Epithelial cell of prostate (primary cell): Measurements from ENCODE around the gene MDK.

ENCODE experiments used
- DNase-seq: peaks from one replicate; pipeline ENCODE4 v3.0.0-alpha.2; 2011; ENCODE audit warnings: low read depth, low spot score
- H3K27ac ChIP-seq: fragments of 450-650 bp; 2 replicates; pipeline ENCODE4 v1.5.1; 2017; ENCODE audit warnings: mild to moderate bottlenecking

Gene MDK

DNA sequence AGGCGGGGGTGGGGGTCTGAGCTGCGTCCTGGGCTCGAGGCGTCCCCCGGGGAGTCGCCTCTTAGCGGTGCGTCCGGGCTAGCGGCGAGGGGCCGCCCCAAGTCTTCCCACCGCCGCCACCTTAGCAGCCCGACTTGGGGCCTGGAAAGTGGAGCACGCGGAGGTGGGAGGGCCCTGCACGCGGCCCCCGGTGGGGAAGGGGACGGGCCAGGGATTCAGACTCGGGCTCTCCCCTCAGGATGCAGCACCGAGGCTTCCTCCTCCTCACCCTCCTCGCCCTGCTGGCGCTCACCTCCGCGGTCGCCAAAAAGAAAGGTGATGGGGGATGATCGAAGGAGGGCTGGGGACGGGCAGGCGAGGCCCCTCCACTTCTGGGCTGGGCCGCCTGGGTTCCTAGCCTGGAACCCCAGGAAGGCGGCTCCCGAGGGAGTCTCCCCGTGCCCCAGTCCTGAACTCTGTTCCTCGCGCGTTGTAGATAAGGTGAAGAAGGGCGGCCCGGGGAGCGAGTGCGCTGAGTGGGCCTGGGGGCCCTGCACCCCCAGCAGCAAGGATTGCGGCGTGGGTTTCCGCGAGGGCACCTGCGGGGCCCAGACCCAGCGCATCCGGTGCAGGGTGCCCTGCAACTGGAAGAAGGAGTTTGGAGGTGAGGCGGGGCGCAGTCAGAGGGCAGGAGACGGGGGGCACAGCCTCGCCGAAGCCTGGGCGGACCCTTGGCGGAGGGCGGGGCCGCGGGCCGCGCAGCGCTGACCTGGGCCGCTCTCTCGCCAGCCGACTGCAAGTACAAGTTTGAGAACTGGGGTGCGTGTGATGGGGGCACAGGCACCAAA is 563 bp downstream of the MDK start:
- no peak overlapping the region for H3K27ac ChIP-seq

DNA sequence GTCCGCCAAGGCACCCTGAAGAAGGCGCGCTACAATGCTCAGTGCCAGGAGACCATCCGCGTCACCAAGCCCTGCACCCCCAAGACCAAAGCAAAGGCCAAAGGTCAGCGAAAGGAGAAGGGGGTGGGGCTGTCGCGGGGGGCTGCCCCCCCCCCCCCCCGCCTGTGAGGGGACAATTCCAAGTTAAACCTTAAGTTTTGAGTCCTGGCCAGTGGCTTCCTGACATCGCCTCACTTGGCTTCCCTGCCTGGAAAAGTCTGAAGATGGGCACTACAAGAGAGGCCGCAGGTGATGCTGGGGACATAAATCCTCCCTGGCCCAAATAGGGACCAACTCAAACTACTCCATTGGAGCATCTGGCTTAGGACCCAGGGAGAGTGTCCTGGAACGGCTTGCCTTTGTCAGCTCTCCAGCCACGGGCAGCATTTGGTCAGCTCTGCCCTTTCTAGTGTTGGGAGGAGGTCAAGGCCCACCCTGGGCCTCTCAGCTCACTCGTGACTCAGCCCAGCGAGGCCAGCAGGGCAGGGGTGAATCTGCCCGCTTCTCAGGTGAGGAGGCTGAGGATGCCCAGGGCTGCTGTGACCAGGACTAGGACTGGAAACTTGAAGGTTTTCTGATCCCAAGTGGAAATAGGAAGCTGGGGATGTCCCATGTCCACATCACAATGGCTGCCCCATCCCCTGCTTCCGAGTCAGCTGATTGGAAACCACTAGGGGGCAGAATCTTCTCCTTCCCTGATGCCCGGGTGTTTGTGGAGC is 1.4 kb downstream of the MDK start:
- H3K27ac ChIP-seq = no peak overlapping the region
- DNase-seq = no peak

More for the DNA sequence above, 563 bp downstream of the MDK start:
- no peak for DNase-seq

DNA sequence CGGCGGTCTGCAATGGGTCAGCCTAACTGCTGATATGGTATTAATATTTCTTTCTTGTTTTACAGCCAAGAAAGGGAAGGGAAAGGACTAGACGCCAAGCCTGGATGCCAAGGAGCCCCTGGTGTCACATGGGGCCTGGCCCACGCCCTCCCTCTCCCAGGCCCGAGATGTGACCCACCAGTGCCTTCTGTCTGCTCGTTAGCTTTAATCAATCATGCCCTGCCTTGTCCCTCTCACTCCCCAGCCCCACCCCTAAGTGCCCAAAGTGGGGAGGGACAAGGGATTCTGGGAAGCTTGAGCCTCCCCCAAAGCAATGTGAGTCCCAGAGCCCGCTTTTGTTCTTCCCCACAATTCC is 1.9 kb downstream of the MDK start:
- H3K27ac ChIP-seq = no peak overlapping the region
- no peak for DNase-seq

DNA sequence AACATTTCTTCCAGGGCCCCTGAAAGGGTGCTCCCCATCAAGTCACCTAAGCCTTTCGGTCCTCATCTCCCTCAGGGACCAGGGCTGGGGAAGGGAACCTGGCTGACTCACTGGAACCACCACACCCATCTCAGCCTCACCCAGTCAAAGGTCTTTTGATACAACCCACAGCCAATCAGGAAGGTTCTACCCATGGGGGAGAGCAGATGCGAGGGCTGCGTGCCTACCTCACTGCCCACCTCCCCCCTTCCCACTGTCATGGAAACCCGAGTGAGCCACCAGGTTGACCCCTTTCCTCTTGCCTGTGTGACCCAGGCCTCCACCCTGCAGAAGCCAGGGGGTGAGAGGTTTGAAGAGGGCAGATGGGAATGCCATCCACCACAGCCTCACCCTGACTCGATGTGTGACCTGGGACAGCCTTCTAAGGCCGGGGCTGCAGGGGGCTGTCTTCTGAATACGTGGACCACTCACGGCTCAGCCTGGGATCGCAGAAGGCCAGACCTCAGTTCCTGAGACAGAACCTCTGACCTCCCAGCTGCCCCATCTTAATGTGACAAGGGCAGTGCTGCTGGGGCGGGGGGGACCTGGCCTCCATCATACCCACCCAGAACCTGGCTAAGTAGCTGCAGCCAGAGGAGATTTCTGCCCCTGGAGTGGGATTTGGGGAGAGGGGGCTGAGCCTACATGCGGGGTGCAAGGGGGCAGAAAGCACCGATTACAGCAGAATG is 2.7 kb downstream of the MDK start:
- H3K27ac ChIP-seq = no peak overlapping the region
- DNase-seq = no peak

DNA sequence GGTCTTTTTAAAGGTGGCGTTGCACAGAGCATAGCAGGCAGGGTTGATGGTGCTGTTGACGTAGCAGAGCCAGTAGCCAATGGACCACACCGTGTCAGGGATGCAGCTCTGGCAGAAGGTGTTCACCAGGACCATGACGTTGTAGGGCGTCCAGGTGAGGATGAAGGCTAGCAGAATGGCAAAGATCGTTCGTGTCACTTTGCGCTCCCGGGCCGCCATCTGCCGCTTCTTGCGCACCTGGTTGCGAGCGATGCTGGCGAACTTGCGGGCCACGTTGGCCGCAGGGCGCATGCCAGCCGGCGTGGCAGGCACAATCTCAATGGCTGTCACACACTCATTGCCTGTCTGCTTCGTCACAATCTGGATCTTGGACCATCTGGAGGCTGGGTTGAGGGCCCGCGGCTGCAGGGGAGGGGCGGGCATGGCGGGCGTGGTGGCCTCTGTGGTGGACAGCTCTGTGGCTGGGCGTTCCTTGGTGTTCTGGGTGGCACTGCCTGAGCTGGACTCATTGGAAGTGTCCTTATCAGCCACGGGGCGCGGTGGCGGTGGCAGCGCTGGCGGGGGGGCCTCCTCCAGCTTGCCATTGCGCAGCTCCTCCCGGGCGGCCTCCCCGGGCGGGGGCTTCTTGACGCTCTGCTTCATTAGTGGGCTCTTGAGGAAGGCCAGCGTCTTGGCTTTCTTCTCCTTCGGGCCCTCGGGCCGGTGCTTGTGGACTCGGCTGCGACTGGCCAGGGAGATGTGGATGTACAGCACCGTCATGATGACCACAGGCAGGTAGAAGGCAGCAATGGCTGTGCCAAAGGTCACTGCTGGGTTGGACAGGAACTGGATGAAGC is 3.9 kb downstream of the MDK start:
- no peak overlapping the region for H3K27ac ChIP-seq
- no peak for DNase-seq

DNA sequence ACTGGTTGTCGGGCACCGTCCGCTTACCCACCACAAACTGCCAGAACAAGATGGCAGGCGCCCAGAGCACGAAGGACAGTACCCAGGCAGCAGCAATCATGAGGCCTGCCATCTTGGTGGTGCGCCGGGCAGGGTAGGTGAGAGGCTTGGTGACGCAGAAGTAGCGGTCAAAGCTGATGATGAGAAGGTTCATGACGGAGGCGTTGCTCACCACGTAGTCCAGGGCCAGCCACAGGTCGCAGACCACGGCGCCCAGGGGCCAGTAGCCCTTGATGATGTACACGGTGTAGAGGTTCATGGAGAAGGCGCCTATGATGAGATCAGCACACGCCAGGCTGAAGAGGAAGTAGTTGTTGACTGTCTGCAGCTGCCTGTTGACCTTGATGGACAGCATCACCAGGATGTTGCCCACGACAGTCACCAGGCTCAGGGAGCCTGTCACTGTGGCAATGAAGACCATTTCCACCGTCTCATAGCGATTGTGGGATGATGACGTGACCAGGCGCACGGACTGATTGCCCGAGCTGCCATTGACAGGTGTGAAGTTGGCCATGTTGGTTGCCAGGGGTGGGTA is 4.6 kb downstream of the MDK start:
- H3K27ac ChIP-seq = no peak overlapping the region
- DNase-seq = no peak

DNA sequence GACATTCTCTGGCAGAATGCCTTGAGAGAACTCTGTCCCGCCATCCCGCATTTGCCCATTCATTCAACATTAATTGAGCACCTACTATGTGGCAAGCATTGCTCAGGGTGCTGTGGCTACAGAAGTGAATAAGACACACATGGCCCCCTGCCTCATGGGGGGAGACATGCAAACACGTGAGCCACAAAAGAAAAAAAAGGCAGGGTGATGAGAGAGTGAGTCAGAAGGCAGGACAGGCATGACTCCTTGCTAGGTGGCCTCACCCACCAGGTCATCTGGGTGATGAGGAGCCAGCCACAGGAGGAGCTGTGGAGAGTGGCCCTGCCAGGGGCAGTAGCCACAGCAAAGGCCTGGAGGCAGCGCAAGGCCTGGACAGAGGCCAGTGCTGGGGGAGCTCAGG is 5.2 kb downstream of the MDK start:
- DNase-seq = no peak
- H3K27ac ChIP-seq = no peak overlapping the region

DNA sequence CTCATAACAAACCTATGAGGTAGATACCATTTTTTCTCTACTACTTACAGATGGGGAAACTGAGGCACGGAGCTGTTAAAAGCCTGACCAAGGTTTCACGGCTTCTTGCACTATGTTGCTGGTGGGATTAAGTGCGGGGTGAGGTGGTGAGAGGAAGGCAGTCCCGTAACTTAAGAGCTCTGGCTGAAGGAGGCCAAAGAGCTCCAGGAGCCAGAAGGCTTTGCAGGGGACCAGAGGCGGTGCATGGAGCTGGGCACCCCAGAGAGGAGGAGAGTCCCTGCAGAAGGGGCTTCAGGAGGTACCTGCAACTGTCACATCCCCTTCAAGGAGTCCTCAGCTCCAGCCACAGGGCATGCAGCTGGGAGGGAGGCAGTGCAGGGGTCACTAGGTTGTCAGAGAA is 6.0 kb downstream of the MDK start:
- H3K27ac ChIP-seq = no peak overlapping the region
- no peak for DNase-seq

DNA sequence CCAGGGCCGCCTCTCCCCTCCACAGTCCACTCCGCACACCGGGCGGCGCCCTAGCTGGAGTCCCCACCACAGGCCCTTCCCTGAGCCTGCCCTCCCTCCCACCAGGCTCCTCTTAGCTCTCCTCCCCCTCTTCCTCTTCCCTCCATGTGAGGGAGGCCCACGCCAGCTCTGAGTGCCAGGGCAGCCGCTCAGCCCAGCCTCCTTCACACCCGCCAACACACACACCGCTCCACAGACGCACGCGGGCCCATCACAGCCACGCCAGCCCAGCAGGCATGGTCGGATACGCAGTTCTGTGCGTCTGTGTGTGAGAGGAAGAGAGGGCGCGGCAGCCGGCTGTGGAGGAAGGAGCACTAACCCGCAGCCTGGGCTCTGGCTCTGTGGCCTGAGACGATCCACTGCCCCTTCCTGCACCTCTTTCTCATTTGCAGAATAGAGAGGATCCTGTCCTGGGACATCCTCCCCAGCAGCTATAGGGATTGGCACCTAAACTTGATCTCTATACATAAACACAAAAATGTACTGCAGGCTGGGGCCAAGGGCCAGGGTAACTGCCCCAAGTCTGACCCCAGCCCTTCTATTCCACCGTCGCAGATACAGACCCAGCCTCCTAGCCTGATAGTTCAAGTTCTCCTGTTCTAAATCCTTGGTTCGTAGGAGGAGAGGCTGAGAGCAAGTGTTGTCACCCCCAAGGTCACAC is 6.6 kb downstream of the MDK start:
- H3K27ac ChIP-seq = no peak overlapping the region
- no peak for DNase-seq

DNA sequence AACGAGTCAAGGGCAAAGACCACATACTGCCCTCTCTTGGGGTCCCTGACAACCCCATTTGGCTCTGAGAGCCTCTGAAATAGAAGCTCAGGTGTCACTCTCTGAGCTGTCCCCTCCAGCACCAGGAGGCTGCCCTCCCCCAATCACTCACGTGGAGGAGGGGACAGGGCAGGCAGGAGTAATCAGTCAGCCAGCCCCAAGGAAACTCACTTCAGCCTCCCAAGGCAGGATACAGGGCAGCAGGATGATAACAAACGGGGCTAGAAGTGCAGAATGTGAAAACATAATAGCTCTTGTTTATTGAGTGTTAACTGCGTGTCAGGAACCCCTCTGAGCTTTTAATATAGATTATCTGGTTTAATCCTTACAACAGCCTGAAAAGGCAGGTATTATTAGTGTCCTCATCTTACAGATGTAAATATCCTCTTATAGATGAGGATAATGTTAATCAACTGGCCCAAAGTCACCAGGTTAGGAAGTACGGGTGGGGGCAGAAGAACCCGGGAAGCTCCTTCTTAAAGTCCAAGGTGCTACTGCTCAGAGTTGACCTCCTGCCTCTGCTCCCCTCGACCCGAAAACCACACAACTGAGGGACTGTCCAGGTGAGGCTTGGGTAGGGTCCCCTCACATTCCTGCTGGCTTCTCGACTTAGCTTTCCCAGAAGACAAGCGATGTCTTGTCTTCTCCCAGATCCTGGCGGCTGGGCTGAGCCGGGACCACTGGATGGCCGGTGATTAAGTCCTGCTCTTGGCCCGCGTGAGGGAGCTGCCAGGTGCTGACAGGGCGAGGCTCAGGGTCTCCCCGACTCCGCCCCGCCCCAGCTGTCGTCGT is 7.4 kb downstream of the MDK start:
- no peak for DNase-seq
- H3K27ac ChIP-seq = no peak overlapping the region

DNA sequence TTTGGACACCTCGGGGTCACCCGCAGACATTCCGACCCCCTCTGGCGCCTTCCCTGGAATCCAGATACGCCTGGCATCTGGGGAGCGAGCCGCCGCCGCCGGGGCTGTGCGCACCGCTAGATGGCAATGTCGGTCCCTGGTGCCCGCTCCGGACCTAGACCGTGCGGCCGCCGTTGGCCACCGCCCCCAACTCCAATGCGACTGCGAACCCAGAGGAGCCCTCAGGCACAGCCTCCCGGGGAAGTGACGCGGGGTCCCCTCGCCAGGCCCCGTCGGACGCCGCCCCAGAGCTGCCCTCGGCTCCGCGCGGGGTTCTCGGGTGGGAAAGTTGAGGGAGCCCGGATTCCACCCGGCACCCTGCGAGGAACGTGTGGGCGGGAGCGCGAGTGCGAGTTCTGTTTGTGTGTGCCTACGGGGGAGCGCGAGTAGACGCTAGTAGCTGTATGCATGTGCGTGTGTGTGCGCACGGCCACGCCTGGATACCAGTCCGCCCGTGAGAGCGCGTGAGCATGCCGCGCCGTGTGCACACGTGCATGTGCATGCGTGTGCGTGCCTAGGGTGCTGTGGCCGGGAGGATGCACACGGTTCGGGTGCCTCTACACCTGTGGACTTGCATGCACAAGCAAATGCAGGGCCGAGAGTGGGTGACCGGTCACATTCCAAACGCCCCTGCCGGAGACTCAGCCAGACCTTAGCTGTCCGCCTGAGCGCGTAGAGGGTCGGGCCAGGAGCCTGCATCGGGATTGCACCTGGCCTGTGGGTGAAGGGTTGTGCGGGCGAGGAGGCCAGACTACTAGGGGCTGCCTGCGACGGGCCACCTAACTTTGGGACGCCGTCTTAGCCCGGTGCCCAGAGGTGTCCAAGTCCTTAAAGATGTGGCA is 8.2 kb downstream of the MDK start:
- DNase-seq = no peak
- H3K27ac ChIP-seq = no peak overlapping the region

DNA sequence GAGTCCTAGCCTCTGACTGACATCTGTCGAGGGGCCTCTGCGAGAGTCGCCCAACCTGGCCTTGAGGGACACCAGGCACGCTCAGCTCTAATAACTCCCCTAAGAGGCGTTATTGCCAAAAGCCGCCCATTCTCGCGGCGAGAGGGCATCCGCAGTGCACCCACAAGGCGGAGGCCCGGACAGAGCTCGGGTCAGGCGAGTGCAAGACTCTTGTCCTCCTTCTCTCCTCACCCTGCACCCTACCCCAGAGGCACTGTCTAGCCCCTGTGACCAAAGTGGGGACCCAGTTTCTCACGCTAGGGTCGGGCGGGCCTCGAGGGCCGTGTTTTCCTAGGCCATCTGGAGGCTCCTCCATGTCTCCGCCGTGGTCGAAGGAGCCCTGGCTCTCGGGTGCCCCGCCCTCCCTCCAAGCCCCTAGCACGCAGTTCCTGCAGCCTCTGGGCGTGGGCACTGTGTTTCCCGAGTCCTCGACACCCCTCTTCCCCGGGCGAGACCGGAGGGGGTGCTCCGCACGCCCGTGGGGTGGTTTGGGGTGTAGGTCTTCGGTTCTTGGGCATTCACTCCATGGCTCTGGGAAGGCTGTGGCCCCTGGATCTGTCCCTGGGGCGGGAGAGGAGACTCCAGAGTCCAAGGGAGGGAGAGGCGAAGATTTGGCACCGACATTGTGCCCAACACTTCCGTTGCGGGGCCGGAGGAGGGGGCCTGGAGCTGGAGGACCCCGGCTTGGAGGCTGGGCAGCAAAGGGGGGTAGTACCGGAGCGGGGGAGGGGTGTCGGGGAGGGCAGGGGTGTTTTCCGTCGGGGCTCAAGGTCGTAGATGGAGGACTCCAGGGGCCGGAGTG is 9.1 kb downstream of the MDK start:
- no peak overlapping the region for H3K27ac ChIP-seq
- DNase-seq = no peak

DNA sequence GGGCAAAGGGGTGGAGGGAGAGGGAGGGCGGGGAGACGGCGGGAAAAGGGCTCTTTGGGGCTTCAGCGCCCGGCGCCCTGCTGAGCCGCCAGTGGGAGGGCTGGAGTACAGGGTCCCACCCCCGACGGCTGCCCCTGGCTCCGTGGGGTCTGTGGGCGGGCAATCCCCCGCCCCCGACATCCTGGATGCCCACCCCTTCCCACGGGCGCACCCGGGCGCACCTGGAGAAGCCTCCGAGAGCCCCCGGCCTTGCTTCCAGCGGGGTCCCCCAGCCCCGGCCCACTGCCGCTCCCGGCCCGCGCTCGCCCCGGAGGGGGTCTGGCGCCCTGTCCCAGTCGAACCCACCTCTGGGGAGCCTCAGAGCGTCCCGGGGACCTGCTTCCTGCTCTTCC is 9.7 kb downstream of the MDK start:
- no peak for DNase-seq
- H3K27ac ChIP-seq = no peak overlapping the region

DNA sequence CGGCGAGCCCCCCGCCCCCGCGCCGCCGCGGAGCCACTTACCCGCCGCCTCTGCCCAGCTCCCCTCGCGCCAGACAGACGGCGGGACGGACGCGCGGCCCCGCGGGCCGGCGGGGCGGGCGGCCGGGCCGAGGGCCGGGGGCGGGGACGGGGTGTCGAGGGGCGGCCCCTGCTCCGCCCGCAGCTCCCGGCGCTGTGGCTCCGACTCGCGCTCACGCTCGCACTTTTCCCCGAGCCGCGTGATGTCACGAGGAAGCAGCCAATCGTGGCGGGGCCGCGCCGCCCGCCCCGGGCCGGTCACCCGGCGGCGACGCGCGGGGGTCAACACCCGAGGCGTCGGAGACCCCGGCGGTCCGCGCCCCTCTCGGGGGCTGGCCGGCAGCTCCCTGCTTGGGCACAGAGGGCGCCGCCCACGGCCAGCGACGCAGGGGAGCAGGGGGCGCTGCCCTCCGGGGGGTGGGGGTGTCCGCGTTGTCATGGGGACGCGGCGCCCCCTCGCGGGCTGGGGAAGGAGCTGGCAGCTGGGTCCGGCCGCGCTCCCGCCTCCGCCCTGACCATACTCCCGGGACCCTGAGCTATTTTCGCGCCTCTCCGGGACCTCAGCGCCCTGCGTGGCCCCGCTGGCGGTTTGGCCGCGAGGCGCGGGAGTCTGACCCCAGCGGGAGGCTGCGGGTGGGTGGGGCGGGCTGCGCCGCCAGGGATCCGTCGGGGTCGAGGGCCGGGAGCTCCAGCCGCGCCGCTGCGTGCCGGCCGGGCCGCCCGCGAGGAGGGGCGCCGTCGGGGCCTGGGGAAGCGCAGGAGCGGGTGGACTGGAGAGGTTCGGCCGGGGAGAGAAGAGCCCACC is 10.3 kb downstream of the MDK start, which contains the start of gene CHRM4:
Gene CHRM4, minus strand, starts transcription at position 199 of the 843 bp plus-strand sequence. CDS start 5,219 bp downstream, outside the sequence.
- no peak within 1 kb of the TSS for H3K27ac ChIP-seq
- no peak for DNase-seq

DNA sequence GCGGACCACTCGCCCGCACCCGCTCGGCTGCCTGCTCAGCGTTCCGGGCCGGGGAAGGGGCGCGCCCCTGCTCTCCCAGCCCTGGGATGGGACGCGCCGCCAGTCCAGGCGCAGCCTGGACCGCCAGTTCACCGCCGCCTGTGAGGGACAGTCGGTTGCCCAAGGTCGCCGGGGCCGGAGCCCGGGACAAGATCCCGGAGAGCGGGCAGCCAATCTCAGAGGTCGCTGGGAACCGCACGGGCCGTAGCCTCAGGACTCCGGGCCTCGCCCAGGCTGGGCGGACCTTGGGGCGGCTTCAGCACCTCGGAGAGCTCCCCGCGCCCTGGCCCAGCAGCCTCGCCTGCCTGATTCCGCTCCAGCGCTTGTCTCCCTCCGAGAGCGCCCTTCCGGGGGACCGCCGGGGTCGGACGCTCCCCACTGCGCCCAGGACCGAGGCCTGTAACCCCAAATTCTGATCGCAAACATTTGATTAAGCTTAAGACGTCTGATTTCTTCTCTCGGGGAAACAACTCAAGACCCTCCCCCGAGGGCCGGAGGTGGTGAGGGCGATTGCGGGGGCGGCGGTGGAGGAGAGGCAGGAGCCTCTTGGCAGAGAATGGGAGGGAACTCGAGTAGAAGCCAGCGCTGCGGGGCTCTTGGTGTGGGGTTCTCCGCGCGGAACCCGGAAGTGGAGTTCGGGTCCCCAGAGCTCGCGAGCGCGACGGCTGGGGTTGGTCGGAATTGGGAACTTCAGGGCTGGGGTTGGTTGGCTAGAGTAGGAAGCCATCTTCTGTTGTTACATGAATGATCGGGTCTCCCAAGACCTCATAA is 11.2 kb downstream of the MDK start:
- no peak overlapping the region for H3K27ac ChIP-seq
- DNase-seq = no peak
